Natural killer cell treated with Interleukin-12 subunit alpha and Interleukin-12 subunit beta and Interleukin-15 and Interleukin-18, amount 100 ng/mL, for 72 hours (primary cell): ENCODE measurements around the gene AP4B1. TPM values are rescaled to one million over a fixed set of nuclear protein-coding genes. Genes with fewer than 3 reads are reported as not detected.

ENCODE experiments used
- ATAC-seq, 2 donors: fragments of 150-1000 bp; cut with Tn5 transposase in 1 of 2; sonication (Bioruptor Pico), chemical (Tn5 transposase) in 1 of 2; 2 replicates each; pipeline ENCODE4 v1.10.0; 2021
- DNase-seq: peaks from one replicate; pipeline ENCODE4 v3.0.0; 2022; ENCODE audit warnings: low spot score
- H3K27ac Mint-ChIP-seq, 2 donors: 1 replicate in 1 of 2; 2 replicates in 1 of 2; pipeline ENCODE4 v1.8.0; 2022; ENCODE audit warnings: mixed read lengths in 2 of 2, mild to moderate bottlenecking in 1 of 2, moderate library complexity in 1 of 2
- H3K27me3 Mint-ChIP-seq, 2 donors: 1 replicate in 1 of 2; 2 replicates in 1 of 2; pipeline ENCODE4 v1.8.0; 2022; ENCODE audit warnings: mixed read lengths in 2 of 2
- H3K36me3 Mint-ChIP-seq: one replicate; pipeline ENCODE4 v1.8.0; 2022; ENCODE audit warnings: mixed read lengths
- H3K4me1 Mint-ChIP-seq, 2 donors: 1 replicate in 1 of 2; 2 replicates in 1 of 2; pipeline ENCODE4 v1.8.0; 2022; ENCODE audit warnings: low read depth in 2 of 2, mixed read lengths in 2 of 2, mild to moderate bottlenecking in 1 of 2
- H3K4me3 Mint-ChIP-seq: one replicate; pipeline ENCODE4 v1.8.0; 2022; ENCODE audit warnings: mixed read lengths
- H3K9me3 Mint-ChIP-seq: 2 replicates; pipeline ENCODE4 v1.8.0; 2022; ENCODE audit warnings: mixed read lengths
- total RNA-seq, 2 donors: library from RNA; stranded (reverse); gene quantifications; one replicate each; pipeline ENCODE4 v1.2.3, GENCODE V29; 2022

AP4B1 gene
- total RNA-seq, 2 donors from 2014 or later, result 40.4 to 76.0 TPM

DNA sequence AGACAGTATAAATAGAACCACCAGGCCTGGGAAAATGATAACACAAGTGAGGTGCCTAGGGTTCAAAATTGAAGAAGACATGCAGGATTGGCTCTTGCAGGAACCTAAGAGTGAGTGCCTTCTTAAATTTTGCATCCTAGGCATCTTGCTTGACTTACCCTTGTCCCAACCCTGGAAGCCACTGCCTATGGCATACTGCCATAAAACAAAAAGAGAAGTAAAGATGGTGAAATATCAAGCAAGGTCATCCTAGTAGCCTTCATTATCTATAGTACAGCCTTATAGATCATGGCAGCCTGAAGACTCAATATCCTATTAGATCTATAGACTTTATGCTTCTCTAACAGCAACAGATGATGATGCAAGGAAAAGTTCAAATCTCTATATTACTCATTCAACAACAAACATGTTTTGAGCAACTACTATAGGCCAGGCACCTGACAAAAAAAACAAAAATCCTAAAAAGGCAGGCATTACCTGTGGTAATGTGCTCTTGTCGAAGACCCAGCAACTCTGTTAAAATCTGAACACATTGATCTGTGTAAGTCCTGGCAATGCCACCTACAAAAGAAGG is 6.3 kb downstream of the AP4B1 start:
- Mint-ChIP-seq H3K36me3 (peaks cover 39% of the 10 kb centered on the region), H3K4me1 (peaks cover 48 to 55% of the 10 kb centered on the region in 2 donors), H3K4me3 (no peak overlapping the region), H3K27ac (peak overlapping the region; percentile 81 to 87), H3K27me3 (no peaks in the 10 kb centered on the region), H3K9me3 (no peaks in the 10 kb centered on the region)
- DNase-seq (no peak), ATAC-seq (no peak)

DNA sequence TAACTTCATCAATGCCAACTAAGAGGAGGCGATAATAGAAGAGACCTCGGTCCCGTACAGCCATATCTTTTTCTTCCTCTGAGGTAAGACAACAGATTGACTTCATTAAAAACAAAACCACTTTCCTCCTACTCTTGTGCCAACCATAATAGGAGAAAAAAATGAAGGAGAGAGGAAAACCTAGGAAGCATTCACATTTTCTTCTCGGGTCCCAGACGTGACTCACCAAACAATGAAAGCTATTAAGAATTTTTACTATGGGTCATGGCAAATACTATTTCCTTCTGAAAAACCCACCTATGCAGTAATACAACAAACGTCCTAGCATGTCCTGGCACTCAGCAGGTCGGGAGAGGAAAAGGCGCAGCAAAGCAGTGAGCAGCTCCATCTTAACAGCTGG is 8.6 kb downstream of the AP4B1 start:
- Mint-ChIP-seq H3K4me3 (no peak overlapping the region), H3K4me1 (peaks cover 28 to 31% of the 10 kb centered on the region in 2 donors), H3K27me3 (no peaks in the 10 kb centered on the region), H3K36me3 (peaks cover 36% of the 10 kb centered on the region), H3K27ac (peak overlapping the region in 1 of 2 donors; percentile 28), H3K9me3 (no peaks in the 10 kb centered on the region)
- DNase-seq, result no peak
- ATAC-seq, result no peak

DNA sequence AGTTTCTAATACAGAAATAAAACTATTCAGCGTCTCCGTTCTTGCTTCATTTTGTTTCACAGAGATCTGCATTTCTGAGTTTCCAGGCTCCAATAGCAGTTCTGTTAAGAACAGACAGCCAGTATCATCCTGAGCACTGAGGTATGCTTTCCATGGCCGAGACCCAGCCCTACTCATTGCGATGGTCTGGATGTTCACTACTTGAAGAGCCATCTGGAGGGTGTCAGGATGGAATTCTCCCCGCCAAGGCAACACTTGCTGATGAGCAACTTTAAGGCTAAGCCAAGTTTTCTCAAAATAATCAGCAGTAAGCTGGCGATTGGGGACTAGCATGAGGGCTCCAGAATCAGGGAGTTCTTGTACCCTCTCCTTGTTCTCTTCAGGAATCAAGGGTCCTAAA is 9.5 kb downstream of the AP4B1 start:
- ATAC-seq (no peak), DNase-seq (no peak)
- peaks cover 32% of the 10 kb centered on the region for H3K36me3 Mint-ChIP-seq
- no peak overlapping the region for H3K27ac Mint-ChIP-seq
- peaks cover 25 to 32% of the 10 kb centered on the region in 2 donors for H3K4me1 Mint-ChIP-seq
- no peaks in the 10 kb centered on the region for H3K9me3 Mint-ChIP-seq
- no peak overlapping the region for H3K4me3 Mint-ChIP-seq
- no peaks in the 10 kb centered on the region for H3K27me3 Mint-ChIP-seq

DNA sequence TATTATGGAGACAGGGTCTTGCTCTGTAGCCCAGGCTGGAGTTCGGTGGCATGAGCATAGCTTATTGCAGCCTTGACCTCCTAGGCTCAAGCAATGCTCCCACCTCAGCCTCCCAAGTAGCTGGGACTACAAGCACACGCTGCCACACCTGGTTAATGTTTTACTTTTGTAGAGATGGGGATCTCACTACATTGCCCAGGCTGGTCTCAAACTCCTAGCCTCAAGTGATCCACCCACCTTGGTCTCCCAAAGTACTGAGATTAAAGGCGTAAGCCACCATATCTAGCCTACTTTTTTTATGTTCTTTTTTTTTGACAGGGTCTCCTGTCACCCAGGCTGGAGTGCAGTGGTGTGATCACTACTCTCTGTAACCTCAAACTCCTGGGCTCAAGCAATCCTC is 11.3 kb downstream of the AP4B1 start:
- Mint-ChIP-seq H3K27me3 (no peaks in the 10 kb centered on the region), H3K27ac (peak overlapping the region in 1 of 2 donors; percentile 4), H3K4me3 (no peak overlapping the region), H3K36me3 (peaks cover 16% of the 10 kb centered on the region), H3K4me1 (peaks cover 14 to 15% of the 10 kb centered on the region in 2 donors), H3K9me3 (no peaks in the 10 kb centered on the region)
- ATAC-seq (no peak), DNase-seq (no peak)

DNA sequence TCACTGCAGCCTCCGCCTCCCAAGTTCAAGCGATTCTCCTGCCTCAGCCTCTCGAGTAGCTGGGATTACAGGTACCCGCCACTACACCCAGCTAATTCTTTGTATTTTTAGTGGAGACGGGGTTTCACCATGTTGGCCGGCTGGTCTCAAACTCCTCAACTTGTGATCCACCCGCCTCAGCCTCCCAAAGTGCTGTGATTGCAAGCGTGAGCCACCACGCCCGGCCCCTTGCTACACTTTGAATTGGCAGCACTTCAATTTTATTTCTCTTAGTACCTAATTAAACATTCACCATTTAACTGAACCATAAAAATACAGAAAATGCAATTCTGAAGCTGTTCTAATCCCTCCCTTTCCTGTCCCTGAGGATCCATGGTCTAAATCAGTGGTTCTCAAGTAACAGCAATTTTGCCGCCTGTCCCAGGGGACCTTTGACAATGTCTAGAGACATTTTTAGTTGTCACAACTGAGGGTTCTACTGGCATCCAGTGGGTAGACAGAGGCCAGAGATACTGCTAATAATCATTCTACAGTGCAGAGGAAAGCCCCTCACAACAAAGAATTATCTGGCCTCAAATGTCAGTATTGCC is 12.9 kb downstream of the AP4B1 start:
- Mint-ChIP-seq H3K9me3 (no peaks in the 10 kb centered on the region), H3K36me3 (peaks cover 8% of the 10 kb centered on the region), H3K27ac (peak overlapping the region in 1 of 2 donors; percentile 62), H3K4me1 (peaks cover 6 to 11% of the 10 kb centered on the region in 2 donors), H3K4me3 (no peak overlapping the region), H3K27me3 (no peaks in the 10 kb centered on the region)
- ATAC-seq (no peak), DNase-seq (no peak)

DNA sequence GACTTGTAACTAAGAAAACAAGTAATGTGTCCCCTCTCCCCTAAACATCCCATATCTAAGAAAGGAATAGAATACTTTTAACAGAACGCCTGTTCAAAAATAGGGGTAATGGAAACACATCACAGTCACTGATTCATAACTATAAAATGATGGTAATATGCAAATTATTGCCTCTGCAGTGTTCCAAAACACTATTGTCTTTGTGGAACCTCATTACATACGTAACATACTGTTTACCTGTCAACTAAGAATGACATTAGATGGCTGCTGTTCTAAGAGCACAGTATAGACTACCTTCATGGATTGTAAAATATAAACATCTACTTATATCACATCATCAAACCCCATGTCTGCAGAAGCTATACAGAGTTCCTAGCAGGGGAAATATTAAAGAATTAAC is 13.8 kb downstream of the AP4B1 start:
- Mint-ChIP-seq H3K36me3 (peaks cover 4% of the 10 kb centered on the region), H3K9me3 (no peaks in the 10 kb centered on the region), H3K4me3 (no peak overlapping the region), H3K27me3 (no peaks in the 10 kb centered on the region), H3K27ac (peak overlapping the region in 1 of 2 donors; percentile 64), H3K4me1 (peaks cover 6 to 14% of the 10 kb centered on the region in 2 donors)
- DNase-seq (no peak), ATAC-seq (no peak)

DNA sequence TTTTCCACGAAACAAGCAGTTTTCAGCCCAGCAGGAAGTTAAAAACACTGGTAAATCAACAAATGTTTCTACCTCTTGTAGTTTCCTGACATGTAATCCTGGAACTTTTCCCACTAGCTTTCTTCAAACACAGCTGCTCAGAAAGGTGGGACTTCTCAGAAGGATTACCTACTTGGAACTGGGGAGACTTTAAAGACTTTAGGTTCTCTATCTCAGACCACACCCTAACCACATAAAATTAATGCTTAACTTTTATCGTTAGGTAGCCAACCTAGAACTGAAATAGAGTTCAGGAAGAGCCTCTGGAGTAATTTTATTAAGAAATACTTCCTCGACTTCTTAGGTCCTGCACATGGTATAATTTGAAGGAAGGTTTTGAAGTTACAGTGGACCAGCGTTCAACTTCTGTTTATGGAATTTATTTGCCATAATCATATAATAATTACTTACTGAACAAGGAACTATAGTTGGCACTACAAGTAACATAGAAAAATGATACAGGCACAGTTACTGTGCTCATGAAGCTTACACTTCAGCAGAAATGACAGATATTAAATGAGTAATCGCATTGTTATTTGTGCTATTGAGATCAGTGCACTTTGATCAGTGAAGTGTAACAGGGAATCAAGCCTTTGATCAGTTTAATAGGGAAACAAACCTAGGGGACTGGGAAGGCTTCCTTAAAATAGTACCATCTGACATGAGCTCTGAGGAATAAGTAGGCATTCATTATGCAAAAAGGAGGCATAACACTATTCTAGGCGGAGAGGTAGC is 17.0 kb downstream of the AP4B1 start, which contains the start of gene BCL2L15:
BCL2L15 (minus strand) TSS at position 180 of the 774 bp plus-strand sequence. CDS start 206 bp downstream, outside the sequence.
- Mint-ChIP-seq H3K4me1 (peaks cover 6 to 7% of the 10 kb centered on the region in 2 donors), H3K9me3 (no peaks in the 10 kb centered on the region), H3K27me3 (no peaks in the 10 kb centered on the region), H3K4me3 (no peak within 1 kb of the TSS), H3K36me3 (no peaks in the 10 kb centered on the region), H3K27ac (peak within 1 kb of the TSS in 1 of 2 donors; percentile 33)
- no peak for DNase-seq
- ATAC-seq, result no peak

DNA sequence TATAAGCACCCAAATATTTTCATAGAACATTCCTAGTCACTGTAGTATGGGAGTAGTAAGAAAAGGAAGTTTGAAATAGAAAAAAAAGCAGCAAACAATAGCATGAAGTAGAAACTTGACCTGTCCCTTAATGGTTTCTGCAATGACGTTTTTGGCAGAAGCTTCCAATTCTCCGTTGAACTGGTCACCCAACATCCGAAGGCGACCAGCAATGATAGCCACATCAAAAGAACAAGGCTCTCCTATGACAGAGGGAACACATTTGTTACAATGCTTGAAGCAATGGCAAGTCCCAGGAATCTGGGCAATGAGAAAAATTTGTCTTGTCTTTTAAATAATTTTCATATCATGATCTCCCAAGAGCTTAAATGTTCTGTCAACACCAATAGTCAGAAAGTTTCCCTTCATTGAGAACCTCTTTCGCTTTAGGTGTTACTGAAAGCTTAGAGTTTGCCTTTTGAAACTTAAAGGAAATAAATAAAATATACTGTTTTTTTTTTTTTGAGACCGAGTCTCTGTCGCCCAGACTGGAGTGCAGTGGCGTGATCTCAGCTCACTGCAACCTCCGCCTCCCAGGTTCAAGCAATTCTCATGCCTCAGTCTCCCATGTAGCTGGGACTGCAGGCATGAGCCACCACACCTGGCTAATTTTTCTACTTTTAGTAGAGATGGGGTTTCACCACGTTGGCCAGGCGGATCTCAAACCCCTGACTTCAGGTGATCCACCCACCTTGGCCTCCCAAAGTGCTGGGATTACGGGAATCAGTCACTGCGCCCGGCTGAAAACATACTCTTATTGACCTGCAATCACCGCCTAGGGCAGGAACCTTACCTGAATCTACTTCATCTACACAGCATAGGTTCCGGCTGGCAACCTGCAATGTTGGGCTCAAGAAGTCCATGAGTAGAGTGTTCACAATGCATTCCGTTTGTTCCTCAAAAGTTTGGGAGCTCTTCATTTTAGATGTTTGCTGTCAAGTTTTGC is 17.9 kb downstream of the AP4B1 start:
- H3K4me3 Mint-ChIP-seq, result no peak overlapping the region
- peaks cover 6 to 8% of the 10 kb centered on the region in 2 donors for H3K4me1 Mint-ChIP-seq

DNA sequence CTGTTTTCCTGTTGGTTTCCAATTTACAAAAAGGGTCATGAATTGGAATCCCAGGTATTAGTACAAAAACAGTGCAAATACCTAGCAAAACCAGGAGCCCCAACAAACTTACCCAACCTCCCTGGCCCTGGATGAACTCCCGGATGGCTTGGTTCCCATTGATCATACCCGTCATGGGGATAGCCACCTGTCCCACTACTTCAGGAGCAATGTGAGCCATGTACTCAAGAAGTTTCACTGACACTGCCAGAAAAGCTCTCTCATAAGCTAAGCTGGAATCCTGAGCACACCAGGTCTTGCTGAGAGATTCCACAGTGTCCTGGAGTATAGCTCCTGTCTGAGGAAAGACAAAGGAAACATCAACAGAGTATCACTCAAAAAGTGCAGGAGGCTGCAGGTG is 22.9 kb downstream of the AP4B1 start:
- H3K4me1 Mint-ChIP-seq, result peaks cover 33 to 45% of the 10 kb centered on the region in 2 donors
- H3K27ac Mint-ChIP-seq, result peak overlapping the region; percentile 87 to 98
- H3K9me3 Mint-ChIP-seq, result no peaks in the 10 kb centered on the region
- ATAC-seq (no peak), DNase-seq (no peak)
- H3K4me3 Mint-ChIP-seq, result no peak overlapping the region
- H3K36me3 Mint-ChIP-seq, result no peaks in the 10 kb centered on the region
- H3K27me3 Mint-ChIP-seq, result no peaks in the 10 kb centered on the region

More for the DNA sequence above, 17.9 kb downstream of the AP4B1 start:
- no peak for DNase-seq
- no peak for ATAC-seq
- Mint-ChIP-seq H3K27me3 (no peaks in the 10 kb centered on the region), H3K27ac (peak overlapping the region in 1 of 2 donors; percentile 33), H3K9me3 (no peaks in the 10 kb centered on the region), H3K36me3 (no peaks in the 10 kb centered on the region)

DNA sequence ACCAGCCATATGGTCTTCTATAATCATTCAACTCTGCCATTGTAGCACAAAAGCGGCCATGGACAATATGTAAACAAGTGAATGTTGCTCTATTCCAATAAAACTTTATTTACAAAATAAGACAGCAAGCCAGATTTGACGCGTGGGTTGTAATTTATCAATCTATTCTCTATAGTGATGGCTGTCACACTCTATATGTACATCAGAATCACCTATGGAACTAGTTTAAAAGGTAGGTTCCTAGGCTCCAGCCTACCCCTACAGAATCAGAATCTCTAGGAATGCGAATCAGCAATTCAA is 24.9 kb downstream of the AP4B1 start:
- H3K36me3 Mint-ChIP-seq, result no peaks in the 10 kb centered on the region
- H3K4me3 Mint-ChIP-seq, result no peak overlapping the region
- H3K27ac Mint-ChIP-seq, result peak overlapping the region; percentile 87 to 98
- H3K27me3 Mint-ChIP-seq, result no peaks in the 10 kb centered on the region
- H3K4me1 Mint-ChIP-seq, result peaks cover 44 to 59% of the 10 kb centered on the region in 2 donors
- H3K9me3 Mint-ChIP-seq, result no peaks in the 10 kb centered on the region
- ATAC-seq (no peak), DNase-seq (no peak)

DNA sequence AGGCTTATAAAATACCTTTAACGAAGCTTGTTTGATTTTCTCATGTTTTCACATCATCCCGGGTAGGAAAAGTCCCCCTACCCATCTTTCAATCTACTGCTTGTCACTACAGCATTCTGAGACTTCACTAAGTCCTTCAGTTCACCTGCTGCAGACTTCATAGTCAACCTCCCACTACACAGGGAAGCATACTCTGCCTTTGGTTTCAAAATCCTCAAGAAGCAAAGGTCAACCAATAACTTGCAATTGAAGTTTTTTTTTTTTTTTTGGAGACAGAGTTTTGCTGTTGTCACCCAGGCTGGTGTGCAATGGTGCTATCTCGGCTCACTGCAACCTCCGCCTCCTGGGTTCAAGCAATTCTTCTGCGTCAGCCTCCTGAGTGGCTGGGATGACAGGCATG is 28.4 kb downstream of the AP4B1 start:
- DNase-seq (no peak), ATAC-seq (no peak)
- no peaks in the 10 kb centered on the region for H3K36me3 Mint-ChIP-seq
- no peaks in the 10 kb centered on the region for H3K27me3 Mint-ChIP-seq
- H3K4me1 Mint-ChIP-seq, result peaks cover 68 to 87% of the 10 kb centered on the region in 2 donors
- H3K27ac Mint-ChIP-seq, result peak overlapping the region; percentile 84 to 89
- H3K9me3 Mint-ChIP-seq, result no peaks in the 10 kb centered on the region
- H3K4me3 Mint-ChIP-seq, result peak overlapping the region; percentile 78

DNA sequence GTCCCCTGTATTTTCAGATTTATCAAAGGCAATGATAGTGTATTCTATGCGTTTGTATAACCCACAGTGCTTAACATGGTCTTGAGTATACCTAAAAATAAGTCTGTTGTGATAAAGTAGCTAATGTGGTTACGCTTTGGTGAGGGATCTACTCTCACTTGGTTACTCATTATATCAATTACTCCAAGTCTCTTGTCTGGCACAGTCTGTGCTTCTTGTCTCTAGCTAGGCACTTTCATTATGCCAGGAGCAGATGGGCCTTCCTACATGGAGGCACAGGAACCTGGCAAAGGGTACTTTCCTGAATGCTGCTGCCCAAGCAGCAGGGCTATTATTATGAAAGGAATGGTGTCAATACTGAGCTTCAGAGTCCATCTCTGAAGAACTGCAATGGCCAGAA is 28.9 kb downstream of the AP4B1 start:
- no peaks in the 10 kb centered on the region for H3K27me3 Mint-ChIP-seq
- DNase-seq (no peak), ATAC-seq (no peak)
- peaks cover 64 to 84% of the 10 kb centered on the region in 2 donors for H3K4me1 Mint-ChIP-seq
- H3K4me3 Mint-ChIP-seq, result peak overlapping the region; percentile 78
- H3K9me3 Mint-ChIP-seq, result no peaks in the 10 kb centered on the region
- H3K36me3 Mint-ChIP-seq, result no peaks in the 10 kb centered on the region
- H3K27ac Mint-ChIP-seq, result peak overlapping the region; percentile 84 to 89
